ENCODE measurements around the gene BAHD1. TPM values are rescaled to one million over a fixed set of nuclear protein-coding genes. Genes with fewer than 3 reads are reported as not detected.

The BAHD1 gene
- total RNA-seq, 4 donors from 2014 or later, result 8.8 to 27.4 (median 13.5) TPM

DNA sequence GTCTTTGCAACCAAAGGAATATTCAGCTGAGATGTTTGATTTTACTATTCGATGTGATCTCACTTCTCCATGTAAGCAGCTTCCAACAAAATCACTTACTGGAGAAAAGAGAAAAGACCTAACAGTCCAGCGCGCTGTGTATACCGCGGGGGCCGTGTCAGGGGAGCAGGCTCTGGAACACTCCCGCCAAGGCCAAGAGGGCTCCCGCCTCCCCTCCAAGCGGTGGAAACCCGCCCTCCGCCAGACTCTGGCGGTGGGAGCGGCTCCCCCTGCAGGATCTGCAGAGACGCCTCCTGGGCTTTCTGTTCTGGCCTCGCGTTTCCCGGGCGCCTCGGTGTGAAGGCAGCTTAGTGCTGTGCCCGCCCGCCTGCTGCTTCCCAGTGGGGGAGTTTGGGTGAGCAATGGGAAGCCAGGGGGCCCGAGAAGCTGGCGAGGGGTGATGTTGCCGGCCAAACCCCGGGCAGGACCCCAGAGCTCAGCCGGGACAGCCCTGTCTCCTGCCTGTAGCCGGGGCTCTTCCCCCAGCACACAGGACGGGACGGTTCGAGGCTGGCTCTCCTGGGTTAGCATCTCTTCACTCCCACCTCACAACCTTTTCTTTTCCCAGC, 66.3 kb downstream of the BAHD1 start:
- intact Hi-C loops (cut with DNase I; ENCODE audit: low total_unique reads), result loop anchor here (2.0 kb wide), 2 partner anchors 36 to 66 kb away; partner anchors contain the start of genes BAHD1 and CHST14
- Histone ChIP-seq H3K9me3 (no peaks in the 10 kb centered on the region), H3K4me3 (peak overlapping the region; percentile 35 to 52 (median 44)), H3K36me3 (no peaks in the 10 kb centered on the region), H3K4me1 (peaks cover 6 to 20% of the 10 kb centered on the region in 2 donors), H3K27me3 (no peaks in the 10 kb centered on the region), H3K27ac (peak overlapping the region in 2 of 4 donors; percentile 33 to 35)
- in situ Hi-C loops (cut with MboI; ENCODE audit: low sequenced_read_pairs in 4 of 4), result loop anchor here in 2 of 4 donors (25.0 kb wide), 2 partner anchors 180 to 380 kb away; partner anchors contain the start of genes RAD51 (in 1 of the 2) and VPS18 (in 1 of the 2)
- no peak for TF ChIP-seq POLR2A (IDR thresholded peaks at IDR 0.05)
- TF ChIP-seq, protein P1, sequence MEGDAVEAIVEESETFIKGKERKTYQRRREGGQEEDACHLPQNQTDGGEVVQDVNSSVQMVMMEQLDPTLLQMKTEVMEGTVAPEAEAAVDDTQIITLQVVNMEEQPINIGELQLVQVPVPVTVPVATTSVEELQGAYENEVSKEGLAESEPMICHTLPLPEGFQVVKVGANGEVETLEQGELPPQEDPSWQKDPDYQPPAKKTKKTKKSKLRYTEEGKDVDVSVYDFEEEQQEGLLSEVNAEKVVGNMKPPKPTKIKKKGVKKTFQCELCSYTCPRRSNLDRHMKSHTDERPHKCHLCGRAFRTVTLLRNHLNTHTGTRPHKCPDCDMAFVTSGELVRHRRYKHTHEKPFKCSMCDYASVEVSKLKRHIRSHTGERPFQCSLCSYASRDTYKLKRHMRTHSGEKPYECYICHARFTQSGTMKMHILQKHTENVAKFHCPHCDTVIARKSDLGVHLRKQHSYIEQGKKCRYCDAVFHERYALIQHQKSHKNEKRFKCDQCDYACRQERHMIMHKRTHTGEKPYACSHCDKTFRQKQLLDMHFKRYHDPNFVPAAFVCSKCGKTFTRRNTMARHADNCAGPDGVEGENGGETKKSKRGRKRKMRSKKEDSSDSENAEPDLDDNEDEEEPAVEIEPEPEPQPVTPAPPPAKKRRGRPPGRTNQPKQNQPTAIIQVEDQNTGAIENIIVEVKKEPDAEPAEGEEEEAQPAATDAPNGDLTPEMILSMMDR (IDR thresholded peaks at IDR 0.05 in 4 of 5, conservative IDR thresholded peaks at IDR 0.05 in 1 of 5), result peak; percentile 21 to 85 (median 48)
- ATAC-seq, result peak; percentile 53 to 71
- peak; percentile 42 to 56 for DNase-seq

GRCh38 chr15:40508216-40508615, 67.5 kb downstream of the BAHD1 start:
- H3K4me3 ChIP-seq, result no peak overlapping the region

DNA sequence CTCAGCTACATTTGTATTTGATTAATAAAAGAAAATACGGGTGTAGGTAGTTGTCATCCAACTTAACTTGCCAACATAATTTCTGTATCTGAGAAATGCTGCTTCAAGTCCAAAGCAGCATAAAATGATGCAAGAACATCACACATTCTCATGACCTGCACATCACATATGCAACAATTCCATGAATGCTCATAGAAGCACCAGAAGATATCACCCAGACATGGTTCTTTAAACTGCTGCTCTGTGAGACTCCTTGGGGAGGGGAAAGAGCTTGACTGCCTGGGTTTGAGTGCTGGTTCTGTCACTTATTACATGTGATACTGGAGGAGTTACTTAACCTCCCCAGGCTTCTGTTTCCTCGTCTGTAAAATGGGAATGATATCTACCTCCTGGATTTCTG, 69.4 kb downstream of the BAHD1 start:
- ATAC-seq, result no peak
- peaks cover 6 to 20% of the 10 kb centered on the region in 2 donors for H3K4me1 ChIP-seq
- H3K4me3 ChIP-seq, result no peak overlapping the region
- H3K27me3 ChIP-seq, result no peaks in the 10 kb centered on the region
- H3K27ac ChIP-seq, result no peak overlapping the region
- H3K9me3 ChIP-seq, result no peaks in the 10 kb centered on the region
- intact Hi-C loops (cut with DNase I; ENCODE audit: low total_unique reads), result no loop called here
- no peaks in the 10 kb centered on the region for H3K36me3 ChIP-seq
- in situ Hi-C loops (cut with MboI; ENCODE audit: low sequenced_read_pairs in 4 of 4), result loop anchor here in 3 of 4 donors (10.0 to 25.0 kb wide), 3 partner anchors 65 to 377 kb away; partner anchors contain the start of genes RAD51 (in 1 of the 3) and VPS18 (in 1 of the 3)
- DNase-seq, result no peak
- TF ChIP-seq POLR2A (IDR thresholded peaks at IDR 0.05), result no peak
- TF ChIP-seq, protein P1 (IDR thresholded peaks at IDR 0.05 in 4 of 5, conservative IDR thresholded peaks at IDR 0.05 in 1 of 5), result no peak

More at GRCh38 chr15:40508216-40508615, 67.5 kb downstream of the BAHD1 start:
- H3K27me3 ChIP-seq, result no peaks in the 10 kb centered on the region
- peaks cover 6 to 20% of the 10 kb centered on the region in 2 donors for H3K4me1 ChIP-seq
- DNase-seq (no peak), ATAC-seq (no peak)
- H3K27ac ChIP-seq, result no peak overlapping the region
- no peaks in the 10 kb centered on the region for H3K9me3 ChIP-seq
- H3K36me3 ChIP-seq, result no peaks in the 10 kb centered on the region
- in situ Hi-C loops (cut with MboI; ENCODE audit: low sequenced_read_pairs in 4 of 4) (loop anchor here in 2 of 4 donors (25.0 kb wide), 2 partner anchors 179 to 379 kb away; partner anchors contain the start of genes RAD51 (in 1 of the 2) and VPS18 (in 1 of the 2)), intact Hi-C loops (cut with DNase I; ENCODE audit: low total_unique reads) (no loop called here)
- no peak for TF ChIP-seq POLR2A (IDR thresholded peaks at IDR 0.05)
- TF ChIP-seq, protein P1 (IDR thresholded peaks at IDR 0.05 in 4 of 5, conservative IDR thresholded peaks at IDR 0.05 in 1 of 5), result no peak

GRCh38 chr15:40511093-40511471, 70.3 kb downstream of the BAHD1 start:
- in situ Hi-C loops (cut with MboI; ENCODE audit: low sequenced_read_pairs in 4 of 4), result loop anchor here in 3 of 4 donors (10.0 to 25.0 kb wide), 3 partner anchors 64 to 376 kb away; partner anchors contain the start of genes RAD51 (in 1 of the 3) and VPS18 (in 1 of the 3)
- Histone ChIP-seq H3K9me3 (no peaks in the 10 kb centered on the region), H3K4me3 (peak overlapping the region; percentile 63 to 73 (median 69)), H3K27ac (peak overlapping the region; percentile 68 to 81 (median 74)), H3K4me1 (peaks cover 6 to 20% of the 10 kb centered on the region in 2 donors), H3K27me3 (no peaks in the 10 kb centered on the region), H3K36me3 (no peaks in the 10 kb centered on the region)
- intact Hi-C loops (cut with DNase I; ENCODE audit: low total_unique reads), result no loop called here
- TF ChIP-seq, protein P1 (IDR thresholded peaks at IDR 0.05 in 4 of 5, conservative IDR thresholded peaks at IDR 0.05 in 1 of 5), result no peak
- TF ChIP-seq POLR2A (IDR thresholded peaks at IDR 0.05), result no peak
- ATAC-seq, result peak; percentile 26 to 39
- DNase-seq, result no peak

Data from gastrocnemius medialis (tissue), 4 donors.